AG08396 (cell line): ENCODE measurements around the gene TNN.
A peak's percentile ranks its signal among the peaks of the same experiment; 100 is the strongest.
"Not testable (repeated sequence)": the region's sequence is repeated elsewhere in the genome, so short reads cannot be mapped to it uniquely, and the experiment has no call there.

Experiments used
- DNase-seq: peaks from one replicate; pipeline ENCODE4 v3.0.0; 2012; ENCODE audit warnings: low spot score, mixed read lengths

The TNN gene

DNA sequence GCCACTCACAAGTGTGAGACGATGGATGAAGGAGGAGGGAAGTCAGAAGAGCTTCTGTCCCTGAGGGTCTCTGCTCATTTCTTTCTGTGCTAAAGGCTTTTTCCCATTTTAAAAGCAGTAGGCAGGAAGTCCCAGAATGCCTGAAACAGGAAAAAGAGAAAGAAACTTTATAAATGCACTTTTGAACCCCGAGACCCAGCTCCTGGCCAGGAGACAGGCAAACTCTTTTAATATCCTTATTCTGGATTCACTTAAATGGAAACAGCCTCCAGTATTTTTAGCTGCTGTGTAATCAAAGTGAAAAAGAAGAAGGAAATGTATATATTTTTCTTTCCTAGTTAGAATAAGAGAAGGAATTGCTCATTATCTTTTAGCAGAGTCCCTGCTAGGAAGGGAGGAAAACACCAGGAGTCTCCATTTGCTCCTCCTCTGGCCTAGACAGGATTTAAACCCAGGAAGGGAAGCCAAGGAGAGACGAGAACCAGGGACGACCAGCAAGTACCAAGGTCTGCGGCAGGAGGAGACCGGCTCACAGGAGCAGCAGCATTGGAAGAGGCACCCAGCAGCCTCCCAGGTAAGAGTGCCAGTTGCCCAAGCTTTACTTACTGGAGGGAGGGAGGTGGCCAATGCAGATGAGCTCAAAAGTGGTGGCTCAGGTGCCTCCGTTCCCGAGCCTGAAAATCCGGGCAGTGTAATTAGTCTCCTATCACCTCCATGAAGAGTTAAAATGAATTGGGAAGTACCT is at the start of gene TNN:
TNN (plus strand) TSS at position 472 of the 745 bp plus-strand sequence. CDS start 9,586 bp downstream, outside the sequence.
- no peak for DNase-seq

- DNase-seq: no peak
Observed at GRCh38 chr1:175019524-175019923, 48.1 kb upstream of the TNN start.

GRCh38 chr1:175023043-175023921 is 44.4 kb upstream of the TNN start, which contains the start of gene MRPS14:
Gene MRPS14 (minus strand): TSS chr1:175023425. CDS start chr1:175023408, 17 bp downstream.
- DNase-seq: peak; percentile 95

DNA sequence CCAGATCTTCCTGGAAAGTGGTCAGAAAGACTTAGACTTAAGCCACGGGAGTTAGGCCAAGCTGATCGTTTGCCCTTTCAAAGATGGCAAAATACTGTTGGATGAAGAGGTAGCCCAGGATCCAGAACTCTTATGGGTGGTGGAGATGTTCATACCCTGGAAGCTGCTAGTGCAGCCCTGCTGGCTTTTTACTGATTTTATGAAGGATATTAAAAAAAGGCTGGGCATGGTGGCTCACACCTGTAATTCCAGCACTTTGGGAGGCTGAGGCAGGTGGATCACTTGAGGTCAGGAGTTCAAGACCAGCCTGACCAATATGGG is 43.8 kb upstream of the TNN start:
- not testable (repeated sequence) for DNase-seq

DNA sequence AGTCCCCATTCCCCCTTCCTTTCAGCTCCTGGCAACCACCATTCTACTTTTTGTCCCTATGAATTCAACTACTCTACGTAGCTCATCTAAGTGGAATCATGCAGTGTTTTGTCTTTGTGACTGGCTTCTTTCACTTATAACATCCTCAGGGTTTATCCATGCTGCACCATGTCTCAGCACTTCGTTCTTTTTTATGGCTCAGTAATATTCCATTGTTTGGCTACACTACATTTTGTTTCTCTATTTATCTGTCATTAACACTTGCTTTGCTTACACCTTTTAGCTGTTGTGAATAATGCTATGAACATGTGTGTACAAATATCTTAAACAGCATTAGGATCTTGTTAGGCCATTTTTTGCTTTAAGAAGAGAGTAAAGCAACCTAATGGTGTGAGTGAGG is 42.9 kb upstream of the TNN start:
- DNase-seq: no peak

GRCh38 chr1:175033953-175034352 is 33.7 kb upstream of the TNN start:
- DNase-seq: no peak

DNA sequence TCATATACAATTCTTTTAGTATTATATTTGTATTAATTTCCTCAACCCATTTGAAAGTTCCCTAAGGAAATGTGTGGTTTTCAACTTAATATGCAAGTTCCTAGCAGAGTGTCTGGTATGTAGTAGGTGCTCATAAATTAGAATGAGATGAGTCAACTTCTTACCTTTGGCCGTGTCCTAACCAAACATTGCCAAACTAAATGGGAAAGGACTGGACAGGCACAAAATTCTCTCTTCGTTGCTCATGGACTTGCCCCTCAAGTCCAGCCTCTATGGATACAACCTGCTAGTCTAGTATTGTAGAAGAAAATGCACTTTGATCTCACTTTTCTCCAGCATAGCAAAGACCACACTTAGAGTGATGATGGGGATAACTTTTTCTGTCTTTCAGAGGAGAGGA is 32.9 kb upstream of the TNN start:
- no peak for DNase-seq

GRCh38 chr1:175035865-175036264 is 31.8 kb upstream of the TNN start:
- no peak for DNase-seq

GRCh38 chr1:175036476-175036875 is 31.2 kb upstream of the TNN start:
- DNase-seq: no peak

GRCh38 chr1:175037416-175037815 is 30.2 kb upstream of the TNN start:
- DNase-seq: no peak

DNA sequence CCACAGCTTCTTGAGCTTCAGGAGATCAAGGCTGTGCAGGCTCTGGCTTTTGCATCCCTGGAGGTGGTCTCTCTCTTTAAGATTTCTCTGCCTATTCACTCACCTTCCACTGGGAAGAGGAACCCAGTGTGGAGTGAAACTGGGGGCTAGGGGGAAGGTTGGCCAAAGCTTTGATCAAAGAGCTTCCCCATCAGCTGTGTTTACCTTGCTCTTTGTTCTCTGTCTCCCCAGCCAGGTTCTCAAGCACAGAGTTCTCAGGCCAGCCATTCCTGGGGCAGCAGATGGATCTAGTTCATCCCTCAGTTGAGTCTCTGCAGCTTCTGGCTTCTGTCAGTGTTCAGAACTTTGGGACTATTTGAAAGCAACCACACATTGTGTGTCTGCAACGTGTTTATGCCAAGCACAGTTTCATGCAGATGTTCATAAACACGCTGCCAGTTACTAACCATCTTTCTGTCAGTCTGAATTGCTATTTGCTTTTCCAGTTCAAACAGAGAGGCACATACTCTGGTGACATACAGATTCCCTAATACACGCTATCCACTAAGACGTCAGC is 27.2 kb upstream of the TNN start:
- no peak for DNase-seq

DNA sequence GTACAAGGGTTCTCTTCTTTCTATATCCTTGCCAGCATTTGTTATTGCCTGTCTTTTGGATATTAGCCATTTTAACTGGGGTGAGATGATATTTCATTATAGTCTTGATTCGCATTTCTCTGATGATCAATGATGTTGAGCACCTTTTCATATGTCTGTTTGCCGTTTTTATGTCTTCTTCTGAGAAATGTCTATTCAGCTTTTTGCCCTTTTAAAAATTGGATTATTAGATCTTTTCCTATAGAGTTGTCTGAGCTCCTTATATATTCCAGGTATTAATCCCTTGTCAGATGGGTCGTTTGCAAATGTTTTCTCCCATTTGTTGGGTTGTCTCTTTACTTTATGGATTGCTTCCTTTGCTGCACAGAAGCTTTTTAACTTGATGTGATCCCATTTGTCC is 25.0 kb upstream of the TNN start:
- no peak for DNase-seq

- no peak for DNase-seq
Observed at GRCh38 chr1:175043824-175044223, 23.8 kb upstream of the TNN start.

- DNase-seq: not testable (repeated sequence)
Observed at GRCh38 chr1:175044591-175044990, 23.0 kb upstream of the TNN start.

GRCh38 chr1:175045097-175045496 is 22.5 kb upstream of the TNN start:
- DNase-seq: no peak

DNA sequence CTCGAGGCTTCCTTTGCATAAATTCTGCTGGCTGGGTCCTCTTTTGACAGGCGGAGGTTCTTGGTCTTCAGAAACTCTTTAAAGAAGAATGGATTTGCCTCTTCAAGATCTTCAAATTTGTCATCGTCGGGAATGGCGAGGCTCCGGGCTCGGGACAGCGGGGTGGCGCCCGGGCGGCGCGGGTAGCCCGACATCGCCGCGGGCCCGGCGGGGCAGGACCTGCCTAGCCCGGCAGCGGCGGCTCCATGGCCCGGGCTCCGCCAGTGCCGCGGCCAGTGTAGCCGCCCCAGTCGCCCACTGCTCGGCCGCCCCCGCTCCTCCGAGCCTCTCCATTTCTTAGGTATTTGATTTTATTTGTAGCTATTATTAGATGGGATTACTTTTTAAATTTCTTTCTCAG is 22.1 kb upstream of the TNN start:
- DNase-seq: no peak

DNA sequence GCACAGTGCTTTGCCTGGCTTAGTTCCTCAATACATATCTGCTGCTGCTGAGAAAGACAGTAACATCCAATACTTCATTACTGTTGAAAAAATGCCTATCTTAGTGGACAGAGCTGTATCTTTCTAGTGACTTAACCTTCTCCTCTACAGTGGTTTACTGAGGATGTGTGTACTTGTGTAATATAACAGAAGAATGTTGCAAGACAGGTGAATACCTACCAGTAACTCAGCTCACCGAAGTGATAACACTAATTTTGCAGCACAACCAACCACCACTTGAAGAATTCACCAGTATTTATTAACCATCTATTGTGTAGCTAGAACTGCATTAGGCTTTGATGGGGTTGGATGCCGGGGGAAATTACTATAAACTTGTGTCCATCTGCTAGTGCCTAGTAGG is 16.6 kb upstream of the TNN start:
- no peak for DNase-seq

DNA sequence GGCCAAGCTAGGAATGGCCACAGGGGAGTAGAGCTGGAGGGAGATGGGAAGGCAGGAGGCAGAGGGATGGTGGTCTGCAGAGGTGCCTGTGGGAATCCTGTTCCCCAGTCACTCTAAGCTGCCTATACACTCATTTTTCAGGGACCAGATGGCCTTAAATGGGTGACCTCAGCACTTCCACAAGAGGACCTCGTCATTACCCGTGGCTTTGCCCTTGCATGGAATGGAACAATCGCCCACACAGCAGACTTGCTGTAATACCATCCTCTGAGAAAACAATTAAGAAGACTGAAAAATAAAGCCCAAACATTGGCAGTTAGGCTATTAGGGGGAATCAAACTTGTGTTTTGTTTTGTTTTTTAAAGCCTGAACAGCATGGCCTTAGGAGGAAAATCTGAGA is 12.9 kb upstream of the TNN start:
- DNase-seq: no peak

- no peak for DNase-seq
Observed at GRCh38 chr1:175062339-175062738, 5.3 kb upstream of the TNN start.

DNA sequence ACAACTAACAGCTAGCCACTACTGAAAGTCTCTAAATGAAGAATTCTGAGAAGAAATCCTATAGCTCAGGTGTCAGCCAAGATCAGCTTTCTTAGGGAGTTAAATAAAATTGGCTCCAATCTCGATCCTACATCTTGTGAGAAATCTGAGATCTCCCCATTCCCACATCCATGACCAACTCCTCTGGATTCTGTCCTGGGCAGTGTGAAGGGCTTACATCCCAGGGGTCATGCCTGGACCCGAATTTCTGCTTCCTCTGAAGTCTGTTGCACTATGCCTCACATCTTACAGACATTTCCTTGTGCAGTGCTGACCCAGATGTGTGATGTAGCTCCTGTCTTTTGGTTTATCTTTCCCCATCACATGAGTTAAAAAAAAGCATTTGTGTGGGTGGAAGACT is 4.8 kb upstream of the TNN start:
- no peak for DNase-seq

- DNase-seq: no peak
Observed at GRCh38 chr1:175070818-175071217, 3.2 kb downstream of the TNN start.

- no peak for DNase-seq
Observed at GRCh38 chr1:175071276-175071943, 3.8 kb downstream of the TNN start.
